ENCODE results near the gene BORCS5.
"Not testable (repeated sequence)": the region's sequence is repeated elsewhere in the genome, so short reads cannot be mapped to it uniquely, and the experiment has no call there.

BORCS5 gene

DNA sequence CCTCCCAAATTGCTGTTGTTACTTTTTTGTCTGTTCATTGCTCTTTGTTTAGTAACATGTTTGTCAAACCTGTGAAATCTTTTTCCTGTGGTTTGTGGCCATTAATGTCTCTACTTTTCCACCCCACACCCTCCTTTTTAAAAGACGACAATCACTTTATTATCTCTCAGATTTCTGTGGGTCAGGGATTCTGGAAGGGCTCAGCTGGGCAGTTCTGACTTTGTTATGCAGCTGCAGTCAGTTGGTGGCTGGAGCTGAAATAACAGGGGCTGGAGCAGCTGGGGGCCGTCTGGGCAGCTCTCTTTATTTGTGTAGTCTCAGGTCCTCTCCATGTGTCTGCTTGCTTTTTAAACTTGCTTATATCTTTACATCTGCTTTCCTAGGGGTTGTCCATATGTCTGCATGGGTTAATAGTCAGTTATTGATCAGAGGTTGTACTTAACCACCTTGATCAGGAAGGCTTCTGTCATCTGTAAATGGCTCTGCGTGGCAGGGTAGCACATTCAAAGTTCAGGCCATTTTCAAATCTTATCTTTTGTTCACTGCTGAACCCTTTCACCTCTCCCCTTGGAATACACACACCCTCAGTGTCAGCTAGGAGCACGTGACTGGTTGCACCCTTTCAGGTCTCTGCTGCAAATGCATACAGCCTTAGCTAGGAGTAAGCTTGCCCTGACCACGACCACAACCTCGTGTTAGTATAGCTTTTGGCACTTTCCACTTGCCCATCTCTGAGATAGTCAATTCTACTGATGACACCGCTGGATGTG lies 27.9 kb downstream of the BORCS5 start:
- DNase-seq (ENCODE audit: low read depth, low spot score) = no peak
- H3K27ac ChIP-seq = no peak overlapping the region

GRCh38 chr12:12387501-12387900 lies 30.6 kb downstream of the BORCS5 start:
- no peak overlapping the region for H3K27ac ChIP-seq
- no peak for DNase-seq (ENCODE audit: low read depth, low spot score)

- no peak overlapping the region for H3K27ac ChIP-seq
- DNase-seq (ENCODE audit: low read depth, low spot score) = no peak
These were observed 35.5 kb downstream of the BORCS5 start for GRCh38 chr12:12392413-12392812.

- no peak overlapping the region for H3K27ac ChIP-seq
- no peak for DNase-seq (ENCODE audit: low read depth, low spot score)
These were observed 36.3 kb downstream of the BORCS5 start for GRCh38 chr12:12393171-12393570.

DNA sequence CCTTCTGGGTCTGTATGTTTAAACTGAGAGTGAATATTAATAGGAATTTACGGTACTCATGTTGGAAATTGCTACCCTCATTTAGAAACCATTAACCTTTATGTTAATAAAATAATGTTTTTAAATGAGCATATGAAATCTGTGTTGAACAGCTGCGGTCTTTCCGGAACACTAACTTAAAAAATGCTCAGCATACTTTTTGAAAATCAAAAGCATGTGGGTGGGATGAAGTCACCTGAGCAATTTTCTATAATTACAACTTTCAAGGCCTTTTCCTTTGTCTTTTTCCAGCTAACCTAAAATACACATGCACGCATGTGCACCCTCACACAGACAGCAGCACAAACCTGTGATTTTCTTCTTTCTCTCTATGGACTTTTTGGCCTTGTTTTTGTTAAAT lies 39.8 kb downstream of the BORCS5 start:
- no peak for DNase-seq (ENCODE audit: low read depth, low spot score)
- H3K27ac ChIP-seq = no peak overlapping the region

DNA sequence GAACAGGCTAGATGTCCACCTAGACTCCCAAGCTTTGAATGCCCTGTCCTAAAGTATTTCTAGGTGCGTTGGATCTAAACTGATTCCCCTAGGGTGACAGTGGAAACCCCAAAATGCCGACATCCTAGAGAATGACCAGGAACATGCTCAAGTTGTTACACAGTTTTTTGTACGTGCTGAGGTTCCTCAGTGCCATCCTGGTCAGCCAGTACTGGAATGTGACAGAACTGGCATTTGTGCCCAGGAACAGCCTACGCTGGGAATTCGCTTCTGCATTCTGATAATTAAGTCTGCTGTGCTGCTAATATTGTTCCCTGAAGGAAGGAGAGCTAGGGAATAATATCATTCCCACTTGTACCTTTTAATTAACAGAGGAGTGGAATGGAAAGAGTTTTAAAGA lies 40.3 kb downstream of the BORCS5 start:
- no peak overlapping the region for H3K27ac ChIP-seq
- DNase-seq (ENCODE audit: low read depth, low spot score) = no peak

DNA sequence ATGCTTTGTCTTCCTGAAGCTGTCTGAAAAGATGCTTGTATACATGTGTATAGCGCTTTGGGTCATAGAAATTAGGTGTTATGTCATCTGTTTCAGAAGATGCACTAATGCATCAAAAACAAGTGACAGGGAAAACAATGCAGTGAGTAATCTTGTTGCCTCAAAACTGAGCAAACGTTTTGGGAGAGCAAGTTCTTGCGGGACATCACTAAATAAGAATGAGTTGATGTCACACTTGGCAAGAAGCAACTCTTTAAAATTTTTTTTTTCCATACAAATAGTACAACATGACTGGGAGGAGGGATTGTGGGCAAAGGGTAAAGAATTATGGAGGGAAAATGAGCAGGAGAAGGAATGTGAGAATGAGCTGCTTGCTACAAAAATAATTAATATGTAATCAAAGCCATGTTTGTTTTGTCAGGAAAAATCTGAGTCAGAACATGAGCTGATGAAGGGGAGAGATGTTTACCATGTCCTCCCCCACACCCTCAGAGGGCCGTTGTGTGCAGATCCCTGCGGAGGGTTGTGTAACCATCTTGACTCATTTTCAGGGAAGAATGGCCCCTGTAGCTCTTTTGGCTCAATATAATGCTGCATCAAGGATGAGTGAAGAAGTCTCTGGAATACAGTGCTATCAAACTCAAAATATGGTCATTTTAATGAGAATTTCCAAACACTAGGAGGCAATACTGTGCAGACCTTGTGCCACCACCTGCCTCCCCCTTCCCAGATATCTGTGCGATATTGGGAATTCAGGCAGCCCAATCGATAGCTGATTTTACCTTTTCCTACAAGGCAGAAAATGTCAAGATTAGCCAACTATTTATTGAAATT lies 41.4 kb downstream of the BORCS5 start:
- peak; percentile 88 for DNase-seq (ENCODE audit: low read depth, low spot score)
- peak overlapping the region; percentile 61 for H3K27ac ChIP-seq

DNA sequence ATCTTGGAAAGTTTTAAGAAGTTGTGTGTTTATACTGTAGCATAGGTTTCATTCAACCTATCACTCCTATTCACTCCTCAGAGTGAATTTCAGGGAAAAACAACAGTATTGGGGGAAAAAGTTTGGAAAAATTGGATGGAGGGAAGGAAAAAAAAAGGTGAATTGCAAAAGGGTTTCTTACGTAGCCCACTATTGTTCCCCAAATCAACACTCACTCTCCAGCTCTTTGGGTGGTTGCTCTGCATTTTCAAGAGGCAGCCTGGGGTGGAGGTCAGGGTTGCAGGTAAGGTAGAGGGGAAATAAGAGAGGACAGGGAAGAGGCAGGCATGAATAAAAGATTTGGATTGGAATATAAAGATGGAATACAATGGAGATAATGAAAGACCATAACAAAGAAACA lies 42.3 kb downstream of the BORCS5 start:
- H3K27ac ChIP-seq = no peak overlapping the region
- no peak for DNase-seq (ENCODE audit: low read depth, low spot score)

DNA sequence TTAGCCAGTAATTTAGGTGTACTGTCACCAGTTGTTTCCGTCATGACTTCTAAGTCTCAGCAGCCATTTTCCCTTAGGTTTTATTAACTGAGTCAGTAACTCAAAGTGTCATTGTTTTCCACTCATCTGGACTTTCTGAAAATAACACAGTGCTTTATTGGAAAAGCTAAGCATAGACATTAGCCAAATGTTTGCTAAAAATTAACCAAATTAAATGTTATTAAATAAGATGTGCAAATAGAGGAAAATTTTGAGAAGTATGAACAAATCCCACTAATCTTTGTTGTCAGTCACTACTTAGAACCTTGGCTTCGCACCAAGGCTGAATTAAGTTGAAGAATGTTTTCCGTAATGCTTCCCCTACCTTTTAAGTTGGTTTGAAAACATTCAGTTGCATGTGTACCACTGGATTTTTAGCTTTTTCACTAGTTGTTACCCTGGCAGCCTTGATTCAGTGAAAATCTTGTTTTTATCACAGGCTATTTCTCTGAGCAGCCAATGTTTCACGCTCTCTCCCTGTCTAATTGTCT lies 43.0 kb downstream of the BORCS5 start:
- H3K27ac ChIP-seq = no peak overlapping the region
- no peak for DNase-seq (ENCODE audit: low read depth, low spot score)

GRCh38 chr12:12400793-12401192 lies 43.9 kb downstream of the BORCS5 start:
- H3K27ac ChIP-seq = no peak overlapping the region
- no peak for DNase-seq (ENCODE audit: low read depth, low spot score)

DNA sequence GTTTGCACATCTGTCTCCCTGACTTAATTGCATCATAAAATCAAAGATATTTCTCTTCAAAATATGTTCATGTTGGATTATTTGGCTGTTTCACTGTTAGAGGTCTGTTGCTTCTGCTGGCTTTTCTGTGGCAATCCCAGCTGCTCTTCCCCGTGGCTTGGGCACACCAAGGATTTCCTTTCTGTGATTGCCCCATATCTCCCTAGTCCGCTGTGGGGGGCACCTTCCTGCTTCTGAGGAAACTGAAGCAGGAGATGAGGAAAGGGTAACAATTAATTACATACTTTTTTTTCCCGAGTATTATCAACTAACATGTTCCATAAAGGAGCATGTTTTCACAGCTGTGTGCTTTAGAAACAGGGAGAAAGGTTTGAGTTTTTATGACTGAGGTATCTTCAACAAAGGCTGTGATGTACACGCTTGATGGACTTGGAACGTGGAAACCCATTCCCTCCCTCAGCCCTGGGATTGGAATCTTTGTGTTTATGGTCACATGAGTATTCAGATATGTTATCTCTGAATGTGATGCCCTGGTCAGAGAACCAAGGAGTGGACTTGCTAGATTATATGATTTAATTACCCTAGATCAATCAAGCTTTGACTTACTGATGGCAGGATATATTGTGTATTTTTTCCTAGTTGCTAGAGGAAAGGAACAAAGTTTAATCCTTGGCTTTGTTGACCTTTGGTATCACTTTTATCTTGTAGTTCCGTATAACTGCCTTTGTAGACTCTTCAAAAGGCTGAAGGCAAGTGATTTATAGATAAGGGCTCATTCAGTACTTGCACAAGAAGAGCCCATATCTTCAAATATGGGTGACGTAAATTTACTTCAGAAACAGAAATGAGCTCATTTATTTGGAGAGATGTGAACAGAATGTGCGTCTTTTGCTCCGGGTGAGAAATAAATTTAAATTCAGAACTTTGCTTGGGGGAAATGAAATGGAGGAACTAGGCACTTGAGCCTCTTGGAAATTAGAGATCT lies 46.7 kb downstream of the BORCS5 start:
- H3K27ac ChIP-seq = no peak overlapping the region
- no peak for DNase-seq (ENCODE audit: low read depth, low spot score)

DNA sequence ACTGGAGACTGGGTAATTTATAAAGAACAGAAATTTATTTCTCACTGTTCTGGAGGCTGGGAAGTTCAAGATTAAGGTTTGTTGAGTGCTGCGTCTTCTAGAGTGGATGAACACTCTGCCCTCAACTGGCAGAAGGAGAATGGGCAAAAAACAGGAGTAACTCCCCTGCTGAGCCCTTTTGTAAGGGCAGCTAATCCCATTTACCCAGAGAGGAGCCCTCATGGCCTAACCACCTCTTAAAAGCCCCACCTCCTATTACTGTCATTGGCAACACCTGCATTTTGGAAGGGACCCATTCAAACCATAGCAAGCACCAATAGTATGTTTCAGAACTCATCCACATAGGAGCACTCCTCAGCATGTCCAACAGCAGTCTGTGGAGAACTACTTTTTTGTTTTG lies 47.4 kb downstream of the BORCS5 start:
- H3K27ac ChIP-seq = no peak overlapping the region

GRCh38 chr12:12405882-12406281 lies 49.0 kb downstream of the BORCS5 start:
- no peak overlapping the region for H3K27ac ChIP-seq
- DNase-seq (ENCODE audit: low read depth, low spot score) = no peak

More for the DNA sequence above, 47.4 kb downstream of the BORCS5 start:
- no peak for DNase-seq (ENCODE audit: low read depth, low spot score)

GRCh38 chr12:12406762-12407161 lies 49.9 kb downstream of the BORCS5 start:
- H3K27ac ChIP-seq = no peak overlapping the region
- no peak for DNase-seq (ENCODE audit: low read depth, low spot score)

GRCh38 chr12:12408265-12408690 lies 51.4 kb downstream of the BORCS5 start:
- DNase-seq (ENCODE audit: low read depth, low spot score) = no peak
- H3K27ac ChIP-seq = no peak overlapping the region

DNA sequence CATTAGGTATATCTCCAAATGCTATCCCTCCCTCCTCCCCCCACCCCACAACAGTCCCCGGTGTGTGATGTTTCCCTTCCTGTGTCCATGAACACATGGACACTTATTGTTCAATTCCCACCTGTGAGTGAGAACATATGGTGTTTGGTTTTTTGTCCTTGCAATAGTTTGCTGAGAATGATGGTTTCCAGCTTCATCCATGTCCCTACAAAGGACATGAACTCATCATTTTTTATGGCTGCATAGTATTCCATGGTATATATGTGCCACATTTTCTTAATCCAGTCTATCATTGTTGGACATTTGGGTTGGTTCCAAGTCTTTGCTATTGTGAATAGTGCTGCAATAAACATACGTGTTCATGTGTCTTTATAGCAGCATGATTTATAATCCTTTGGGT lies 52.5 kb downstream of the BORCS5 start:
- not testable (repeated sequence) for H3K27ac ChIP-seq; DNase-seq (ENCODE audit: low read depth, low spot score)

DNA sequence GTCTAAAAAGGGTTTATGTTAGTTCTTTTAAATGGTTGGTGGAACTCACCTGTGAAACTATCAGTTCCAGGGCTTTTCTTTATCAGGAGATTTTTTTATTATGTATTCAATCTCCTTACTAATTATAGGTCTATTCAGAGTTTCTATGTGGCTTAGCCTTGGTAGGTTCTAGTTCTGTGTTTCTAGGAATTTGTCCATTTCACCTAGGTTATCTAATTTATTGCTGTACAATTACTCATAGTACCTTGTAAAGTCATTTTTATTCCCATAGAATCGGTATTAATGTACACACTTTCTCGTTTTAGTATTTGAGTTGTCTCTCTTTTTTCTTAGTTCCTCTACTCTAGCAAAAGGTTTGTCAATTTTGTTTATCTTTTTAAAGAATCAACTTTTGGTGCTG lies 59.0 kb downstream of the BORCS5 start:
- DNase-seq (ENCODE audit: low read depth, low spot score) = no peak
- H3K27ac ChIP-seq = no peak overlapping the region

- H3K27ac ChIP-seq; DNase-seq (ENCODE audit: low read depth, low spot score): not testable (repeated sequence)
These were observed 62.3 kb downstream of the BORCS5 start for GRCh38 chr12:12419165-12419564.

DNA sequence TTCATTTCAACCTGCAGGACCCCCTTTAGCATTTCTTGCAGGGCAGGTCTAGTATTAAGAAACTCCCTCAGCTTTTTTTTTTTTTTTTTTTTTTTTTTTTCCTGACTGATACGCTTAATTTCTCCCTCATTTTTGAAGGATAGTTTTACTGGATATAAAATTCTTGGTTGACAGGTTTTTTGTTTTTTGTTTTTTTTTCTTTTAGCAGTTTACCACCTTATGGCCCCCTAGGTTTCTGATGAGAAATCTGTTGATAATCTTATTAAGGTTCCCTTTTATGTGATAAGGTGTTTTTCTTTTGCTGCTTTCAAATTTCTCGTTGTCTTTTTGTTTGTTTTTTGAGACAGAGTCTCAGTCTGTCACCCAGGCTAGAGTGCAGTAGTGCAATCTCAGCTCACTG lies 66.5 kb downstream of the BORCS5 start:
- H3K27ac ChIP-seq = no peak overlapping the region

GRCh38 chr12:12425001-12425400 lies 68.1 kb downstream of the BORCS5 start:
- DNase-seq (ENCODE audit: low read depth, low spot score) = no peak
- H3K27ac ChIP-seq = no peak overlapping the region

More for the DNA sequence above, 66.5 kb downstream of the BORCS5 start:
- no peak for DNase-seq (ENCODE audit: low read depth, low spot score)

All from epithelial cell of prostate (primary cell).